CD14-positive monocyte (primary cell): ENCODE data around the gene TNFRSF8. TPM values are rescaled to one million over a fixed set of nuclear protein-coding genes. Genes with fewer than 3 reads are reported as not detected.
A peak's percentile ranks its signal among the peaks of the same experiment; 100 is the strongest.

Experiments
- DNase-seq, 3 donors: peaks; one replicate each; pipeline ENCODE4 v3.0.0-alpha.2; 2011 to 2022
- H2AFZ ChIP-seq: 2 replicates; pipeline ENCODE4 v1.6.0; 2012; ENCODE audit warnings: mild to moderate bottlenecking, low read depth, low read length, inconsistent platforms; ENCODE audit not compliant: insufficient read depth, poor library complexity, severe bottlenecking
- H3K27ac ChIP-seq, 2 donors: 1 replicate in 1 of 2; 2 replicates in 1 of 2; pipeline ENCODE4 v1.5.1; 2012 to 2013; ENCODE audit warnings: low read length in 2 of 2, control low read depth in 1 of 2, inconsistent platforms in 1 of 2, low read depth in 1 of 2, mild to moderate bottlenecking in 1 of 2
- H3K27me3 ChIP-seq, 2 donors: one replicate each; pipeline versions ENCODE4 v1.6.0 to v1.6.1; 2011 to 2013; ENCODE audit warnings: low read length in 2 of 2; ENCODE audit not compliant: control insufficient read depth in 2 of 2, insufficient read depth in 2 of 2
- H3K36me3 ChIP-seq, 2 donors: replicated peaks in 1 of 2; 1 replicate in 1 of 2; 2 replicates in 1 of 2; pipeline versions ENCODE4 v1.5.1 to v1.6.1; 2012 to 2013; ENCODE audit warnings: low read length in 2 of 2, control low read depth in 1 of 2, inconsistent platforms in 1 of 2, mild to moderate bottlenecking in 1 of 2; ENCODE audit not compliant: insufficient read depth in 2 of 2, control insufficient read depth in 1 of 2
- H3K4me1 ChIP-seq, 2 donors: 1 replicate in 1 of 2; 2 replicates in 1 of 2; pipeline versions ENCODE4 v1.5.1 to v1.6.1; 2012 to 2013; ENCODE audit warnings: low read length in 2 of 2, control low read depth in 1 of 2, inconsistent platforms in 1 of 2, mild to moderate bottlenecking in 1 of 2, moderate library complexity in 1 of 2; ENCODE audit not compliant: insufficient read depth in 2 of 2, control insufficient read depth in 1 of 2
- H3K4me2 ChIP-seq: replicated peaks from 2 replicates; pipeline ENCODE3; 2012; ENCODE audit warnings: low read length, moderate library complexity, mild to moderate bottlenecking; ENCODE audit not compliant: poor library complexity, severe bottlenecking; ENCODE audit errors: extremely low read depth
- H3K4me3 ChIP-seq, 3 experiments: fragments of 200-600 bp in 1 of 3; sonication (generic) in 1 of 3; replicated peaks in 1 of 3; 1 replicate in 2 of 3; 2 replicates in 1 of 3; pipeline ENCODE4 v1.5.1; 2011 to 2013; ENCODE audit warnings: low read length in 3 of 3, mild to moderate bottlenecking in 3 of 3, control low read depth in 2 of 3, low read depth in 2 of 3, inconsistent platforms in 1 of 3, moderate library complexity in 1 of 3
- H3K79me2 ChIP-seq: 2 replicates; pipeline ENCODE4 v1.6.0; 2012; ENCODE audit warnings: mild to moderate bottlenecking, control low read depth, inconsistent platforms, low read length, moderate library complexity; ENCODE audit not compliant: insufficient read depth
- H3K9ac ChIP-seq: 2 replicates; pipeline ENCODE4 v1.6.0; 2017; ENCODE audit warnings: low read length, mild to moderate bottlenecking; ENCODE audit not compliant: insufficient read depth, poor library complexity, severe bottlenecking
- H3K9me3 ChIP-seq, 2 donors: replicated peaks in 1 of 2; 1 replicate in 1 of 2; 2 replicates in 1 of 2; pipeline versions ENCODE4 v1.5.1 to v1.6.1; 2012 to 2013; ENCODE audit warnings: low read length in 2 of 2, control low read depth in 1 of 2; ENCODE audit not compliant: control insufficient read depth in 1 of 2, insufficient read depth in 1 of 2
- H4K20me1 ChIP-seq: 2 replicates; pipeline ENCODE4 v1.6.0; 2012; ENCODE audit warnings: mild to moderate bottlenecking, low read length, control low read depth, moderate library complexity; ENCODE audit not compliant: insufficient read depth
- H3K27ac Mint-ChIP-seq, 7 donors: one replicate each; pipeline ENCODE4 v1.8.0; 2020; ENCODE audit warnings: mild to moderate bottlenecking in 7 of 7, mixed read lengths in 7 of 7, moderate library complexity in 6 of 7, inconsistent platforms in 2 of 7
- H3K27me3 Mint-ChIP-seq, 3 donors: one replicate each; pipeline ENCODE4 v1.8.0; 2021 to 2022; ENCODE audit warnings: low read depth in 3 of 3, mild to moderate bottlenecking in 3 of 3, mixed read lengths in 3 of 3, moderate library complexity in 3 of 3, inconsistent platforms in 1 of 3
- H3K36me3 Mint-ChIP-seq, 2 donors: one replicate each; pipeline ENCODE4 v1.8.0; 2020; ENCODE audit warnings: mixed read lengths in 2 of 2, inconsistent platforms in 1 of 2, mild to moderate bottlenecking in 1 of 2
- H3K4me1 Mint-ChIP-seq: one replicate; pipeline ENCODE4 v1.8.0; 2020; ENCODE audit warnings: mild to moderate bottlenecking, mixed read lengths
- H3K4me3 Mint-ChIP-seq, 2 donors: one replicate each; pipeline ENCODE4 v1.8.0; 2020; ENCODE audit warnings: mild to moderate bottlenecking in 2 of 2, mixed read lengths in 2 of 2, moderate library complexity in 1 of 2
- H3K9me3 Mint-ChIP-seq, 7 donors: one replicate each; pipeline ENCODE4 v1.8.0; 2020 to 2022; ENCODE audit warnings: mixed read lengths in 7 of 7, mild to moderate bottlenecking in 6 of 7, moderate library complexity in 6 of 7, inconsistent platforms in 2 of 7
- CTCF ChIP-seq: fragments of 200-600 bp; IDR thresholded peaks from one replicate; pipeline ENCODE4 v1.8.0; 2022; ENCODE audit warnings: antibody characterized with exemption, mild to moderate bottlenecking
- WGBS: methylation state at CpG from one replicate; pipeline ENCODE4 v1.1.5; 2013; ENCODE audit warnings: missing lambda C conversion rate; ENCODE audit not compliant: insufficient coverage; 5-methylcytosine and 5-hydroxymethylcytosine counted together
- intact Hi-C, 2 donors: fragments of 100-400 bp; cut with micrococcal nuclease; formaldehyde crosslinking; loops; one replicate each; pipeline versions ENCODE4 v1.15.0 to v1.15.1; 2023
- polyA plus RNA-seq, 3 donors: library from polyadenylated mRNA; depleted of rRNA in 1 of 3; unstranded in 2 of 3; stranded (reverse) in 1 of 3; fragments of 300-500 nt in 2 of 3; fragments of >200 nt in 1 of 3; fragmentation: Illumina TruSeq in 2 of 3; gene quantifications; 1 replicate in 2 of 3; 2 replicates in 1 of 3; pipeline ENCODE4 v1.2.3, GENCODE V29; 2012 to 2021

TNFRSF8 gene
- polyA plus RNA-seq, 3 donors = 10.9 to 11.9 (median 11.8) TPM

- Mint-ChIP-seq H3K9me3 (no peaks in the 10 kb centered on the region), H3K4me1 (peaks cover 3% of the 10 kb centered on the region)
- intact Hi-C loops = loop anchor here in 1 of 2 donors (5.0 to 10.0 kb wide), 2 partner anchors 33 to 90 kb away; partner anchors contain the start of genes KIAA2013 and MFN2
These were observed 48.1 kb upstream of the TNFRSF8 start for GRCh38 chr1:12015001-12015491.

GRCh38 chr1:12015499-12015898 is 47.6 kb upstream of the TNFRSF8 start:
- intact Hi-C loops = loop anchor here in 1 of 2 donors (5.0 to 10.0 kb wide), 2 partner anchors 33 to 91 kb away; partner anchors contain the start of genes KIAA2013 and MFN2
- Histone ChIP-seq H3K9me3 (no peaks in the 10 kb centered on the region), H3K4me3 (no peak overlapping the region), H4K20me1 (no peaks in the 10 kb centered on the region), H2AFZ (no peak overlapping the region), H3K79me2 (peaks cover 9% of the 10 kb centered on the region), H3K36me3 (peaks cover 30 to 43% of the 10 kb centered on the region in 2 donors), H3K9ac (no peak overlapping the region), H3K4me1 (peaks cover 8% of the 10 kb centered on the region in 2 donors), H3K4me2 (no peak overlapping the region), H3K27me3 (no peaks in the 10 kb centered on the region), H3K27ac (no peak overlapping the region)
- DNase-seq = no peak
- no peak for TF ChIP-seq CTCF
- Mint-ChIP-seq H3K4me1 (peaks cover 7% of the 10 kb centered on the region), H3K27me3 (peaks cover 0 to 1% (median 0%) of the 10 kb centered on the region in 3 donors), H3K9me3 (no peaks in the 10 kb centered on the region), H3K36me3 (peaks cover 37 to 40% of the 10 kb centered on the region in 2 donors), H3K4me3 (no peak overlapping the region), H3K27ac (peak overlapping the region in 2 of 7 donors; percentile 35 to 76)
- 100% methylated on average over 2 of the region's 9 CpGs for WGBS

More at GRCh38 chr1:12015001-12015491, 48.1 kb upstream of the TNFRSF8 start:
- Histone ChIP-seq H3K4me2 (no peak overlapping the region), H3K36me3 (peaks cover 34 to 47% of the 10 kb centered on the region in 2 donors), H3K9me3 (no peaks in the 10 kb centered on the region), H3K27me3 (no peaks in the 10 kb centered on the region), H3K9ac (no peak overlapping the region), H3K4me1 (peaks cover 3 to 4% of the 10 kb centered on the region in 2 donors), H4K20me1 (no peaks in the 10 kb centered on the region), H3K79me2 (peaks cover 5% of the 10 kb centered on the region), H2AFZ (no peak overlapping the region), H3K27ac (peak overlapping the region in 1 of 2 donors; percentile 59), H3K4me3 (no peak overlapping the region)
- H3K4me3 Mint-ChIP-seq = no peak overlapping the region
- DNase-seq = no peak
- 75% methylated on average over 2 of the region's 10 CpGs for WGBS
- TF ChIP-seq CTCF = no peak
- H3K36me3 Mint-ChIP-seq = peaks cover 41 to 44% of the 10 kb centered on the region in 2 donors
- H3K27me3 Mint-ChIP-seq = peaks cover 0 to 1% (median 0%) of the 10 kb centered on the region in 3 donors
- H3K27ac Mint-ChIP-seq = peak overlapping the region in 1 of 7 donors; percentile 12
